Islet precursor cell (in vitro differentiated cells): ENCODE results near the gene HDHD5.

Experiments used
- DNase-seq: peaks from one replicate; pipeline ENCODE4 v3.0.0-alpha.2; 2018

Gene HDHD5

DNA sequence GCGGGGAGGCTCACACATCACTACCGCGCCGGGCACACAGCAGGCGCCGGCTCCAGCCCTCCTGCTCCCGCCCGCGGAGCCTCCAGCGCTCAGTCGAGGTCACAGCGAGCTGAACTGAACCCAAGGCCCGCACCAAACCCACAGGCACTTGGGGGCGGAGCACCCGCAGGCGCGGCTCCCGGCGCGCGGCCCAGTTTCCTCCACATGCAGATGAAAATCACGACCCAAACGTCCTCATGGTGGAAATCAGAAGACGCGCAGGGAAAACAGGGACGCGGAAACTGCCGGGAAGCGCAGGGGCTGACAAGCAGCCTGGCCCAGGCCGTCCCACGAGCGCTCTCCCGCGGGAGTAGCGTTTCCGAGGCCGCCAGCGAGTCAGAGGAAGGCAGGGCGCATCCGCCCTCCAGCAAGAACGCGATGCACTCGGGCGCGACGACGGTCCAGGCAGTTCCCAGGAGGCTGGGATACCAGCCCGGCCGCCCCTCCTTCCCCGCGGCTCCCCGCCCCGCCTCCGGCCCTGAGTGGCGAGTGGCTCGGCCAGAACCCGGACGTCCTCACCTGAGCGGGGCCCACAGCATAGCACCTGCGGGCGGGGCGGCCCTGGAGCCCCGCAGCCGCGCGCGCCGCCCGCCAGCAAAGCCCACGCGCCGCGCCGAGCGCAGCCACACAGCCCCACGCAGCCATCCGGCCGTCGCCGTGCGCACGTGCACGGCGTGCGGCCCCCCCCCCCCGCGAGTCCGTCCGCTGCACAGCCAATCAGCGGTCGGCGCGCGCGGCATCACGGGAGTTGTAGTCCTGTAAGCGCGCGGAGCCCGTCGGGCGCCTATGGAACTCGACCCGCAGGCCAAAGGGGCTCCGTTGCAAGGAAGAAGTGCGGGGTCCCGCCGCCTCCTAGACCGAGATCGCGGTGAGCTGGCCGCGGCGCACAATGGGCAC is at the start of gene HDHD5:
HDHD5 (minus strand) TSS at position 710 of the 936 bp plus-strand sequence; CDS start at position 684, 26 bp downstream.
- DNase-seq, result peak; percentile 96

DNA sequence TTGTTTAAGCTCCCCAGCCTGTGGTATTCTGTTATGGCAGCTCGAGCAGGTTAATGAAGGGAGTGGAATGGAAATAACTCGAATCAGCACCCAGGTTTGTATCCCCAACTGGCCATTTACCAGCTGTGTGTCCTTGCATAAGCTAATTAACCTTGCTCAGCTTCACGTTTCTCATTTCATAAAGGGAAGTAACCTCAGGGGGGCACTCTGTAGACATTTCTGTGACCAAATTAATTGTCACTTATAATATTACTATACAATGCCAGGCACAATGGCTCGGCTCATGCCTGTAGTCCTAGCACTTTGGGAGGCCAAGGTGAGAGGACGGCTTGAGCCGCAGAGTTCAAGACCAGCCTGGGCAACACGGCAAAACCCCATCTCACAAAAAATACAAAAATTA is 46.4 kb upstream of the HDHD5 start:
- DNase-seq, result no peak

GRCh38 chr22:17201285-17201945 is 42.3 kb upstream of the HDHD5 start:
- DNase-seq, result no peak

DNA sequence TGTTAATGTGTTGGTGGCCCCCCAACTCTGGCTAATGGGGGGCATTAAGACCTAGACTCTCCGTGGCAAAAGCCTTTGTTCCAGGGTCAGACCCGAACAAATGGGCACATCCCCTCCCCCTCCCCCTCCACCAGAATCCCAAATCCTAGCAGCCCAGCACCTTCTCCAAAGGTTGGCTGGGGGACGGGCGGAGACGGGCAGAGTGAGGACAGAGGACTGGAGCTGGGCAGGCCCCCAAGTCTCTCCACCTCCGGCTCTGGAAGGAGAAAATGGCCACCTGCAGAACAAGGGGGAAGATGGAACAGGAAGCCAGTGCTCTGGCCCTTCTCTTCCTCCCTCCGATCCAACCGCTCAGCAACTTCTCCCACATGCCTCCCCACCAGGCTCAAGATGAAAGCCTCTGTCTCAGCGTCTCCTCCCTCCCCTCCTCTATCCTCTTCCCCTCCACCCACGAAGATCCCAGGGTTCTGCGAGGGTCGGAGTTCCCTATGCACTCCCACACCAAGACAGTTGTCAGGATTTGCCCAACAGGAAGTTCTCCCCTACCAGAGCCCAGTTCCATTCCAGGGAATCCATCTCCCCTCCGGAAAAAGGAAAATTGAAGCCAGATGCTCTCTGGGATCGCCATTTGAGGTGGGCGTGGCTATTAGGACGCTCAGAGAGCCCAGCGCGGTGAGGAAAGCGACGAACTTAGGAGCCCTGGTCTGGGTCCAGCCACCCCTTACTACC is 40.1 kb upstream of the HDHD5 start:
- DNase-seq, result peak; percentile 89

DNA sequence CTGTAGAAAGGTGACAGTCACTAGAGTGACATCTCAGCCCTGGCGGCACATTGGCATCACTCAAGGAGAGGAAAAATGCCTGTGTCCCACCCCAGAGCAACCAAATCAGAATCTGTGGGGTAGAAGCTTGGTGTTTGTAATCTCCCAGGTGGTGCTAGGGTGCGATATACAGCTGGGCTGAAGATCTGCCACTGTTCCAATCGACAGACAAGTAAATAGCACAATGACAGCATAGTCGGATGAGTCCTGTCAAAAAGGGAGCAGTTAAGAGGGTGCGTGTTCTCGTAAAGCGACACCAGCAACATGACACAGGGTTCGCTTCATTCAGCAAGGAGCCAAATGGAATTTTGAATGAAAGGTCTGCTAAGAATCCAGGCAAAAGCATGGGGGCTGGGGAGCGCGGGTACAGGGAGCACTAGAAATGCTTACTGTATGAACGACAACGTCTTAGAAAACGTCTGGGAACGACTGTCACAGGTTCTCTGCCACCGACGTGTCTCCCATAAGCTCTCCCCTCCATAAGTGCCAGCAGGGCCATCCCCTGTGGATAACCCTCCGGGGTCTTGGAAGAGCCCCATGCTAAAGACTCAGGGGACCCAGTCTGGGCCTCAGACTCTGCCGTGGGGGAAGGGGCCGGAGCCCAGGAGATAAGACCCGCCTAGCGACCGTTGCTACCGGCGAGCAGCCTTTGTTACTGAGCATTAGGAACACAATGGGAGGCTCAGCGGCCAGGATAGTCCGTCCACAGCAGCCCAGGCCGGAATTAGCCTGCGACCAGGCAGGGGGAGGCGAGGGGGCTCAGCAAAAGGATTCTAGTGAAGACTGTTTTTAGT is 39.3 kb upstream of the HDHD5 start:
- DNase-seq, result peak; percentile 84

DNA sequence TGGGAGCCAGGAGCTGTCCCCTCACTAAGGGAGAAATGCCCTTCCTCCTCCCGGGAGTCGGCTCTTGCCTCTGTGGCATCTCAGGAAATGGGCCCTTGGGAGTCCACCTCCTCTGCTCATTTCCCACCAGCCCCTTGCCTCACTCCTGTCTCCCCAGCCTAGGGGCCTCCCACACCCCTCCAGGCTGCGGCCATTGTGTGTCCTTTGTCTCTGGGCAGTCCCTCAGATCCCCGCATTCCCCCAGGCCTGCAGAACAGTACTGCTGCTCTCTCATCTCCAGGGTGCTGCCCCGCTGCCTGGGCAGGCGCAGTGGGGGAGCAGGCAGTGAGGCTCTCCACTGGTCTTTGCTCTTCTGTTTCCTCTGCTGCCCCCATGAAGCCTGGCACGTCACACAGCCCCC is 35.1 kb upstream of the HDHD5 start:
- no peak for DNase-seq

DNA sequence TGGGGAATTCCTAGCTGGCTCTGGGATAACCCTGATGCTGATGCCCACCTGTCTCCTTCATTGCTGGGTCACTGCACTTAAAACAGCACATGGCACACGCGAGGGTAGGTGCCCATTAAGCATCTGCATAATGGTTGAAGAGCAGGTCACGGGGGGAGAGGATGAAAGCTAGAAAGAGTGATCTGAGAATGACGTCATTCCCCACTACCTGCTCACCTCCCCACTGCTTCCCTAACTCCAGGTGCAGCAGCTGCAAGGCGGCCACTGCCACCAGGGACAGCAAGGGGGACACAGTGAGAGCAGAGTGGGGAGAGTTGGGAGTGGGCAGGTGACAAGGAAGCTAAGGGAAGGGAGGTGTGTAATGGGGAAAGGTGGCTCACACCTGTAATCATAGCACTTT is 33.1 kb upstream of the HDHD5 start:
- no peak for DNase-seq

GRCh38 chr22:17191163-17191784 is 32.2 kb upstream of the HDHD5 start:
- no peak for DNase-seq

GRCh38 chr22:17190702-17191101 is 31.6 kb upstream of the HDHD5 start:
- no peak for DNase-seq

- DNase-seq, result no peak
Observed at GRCh38 chr22:17176715-17177114, 17.6 kb upstream of the HDHD5 start.

DNA sequence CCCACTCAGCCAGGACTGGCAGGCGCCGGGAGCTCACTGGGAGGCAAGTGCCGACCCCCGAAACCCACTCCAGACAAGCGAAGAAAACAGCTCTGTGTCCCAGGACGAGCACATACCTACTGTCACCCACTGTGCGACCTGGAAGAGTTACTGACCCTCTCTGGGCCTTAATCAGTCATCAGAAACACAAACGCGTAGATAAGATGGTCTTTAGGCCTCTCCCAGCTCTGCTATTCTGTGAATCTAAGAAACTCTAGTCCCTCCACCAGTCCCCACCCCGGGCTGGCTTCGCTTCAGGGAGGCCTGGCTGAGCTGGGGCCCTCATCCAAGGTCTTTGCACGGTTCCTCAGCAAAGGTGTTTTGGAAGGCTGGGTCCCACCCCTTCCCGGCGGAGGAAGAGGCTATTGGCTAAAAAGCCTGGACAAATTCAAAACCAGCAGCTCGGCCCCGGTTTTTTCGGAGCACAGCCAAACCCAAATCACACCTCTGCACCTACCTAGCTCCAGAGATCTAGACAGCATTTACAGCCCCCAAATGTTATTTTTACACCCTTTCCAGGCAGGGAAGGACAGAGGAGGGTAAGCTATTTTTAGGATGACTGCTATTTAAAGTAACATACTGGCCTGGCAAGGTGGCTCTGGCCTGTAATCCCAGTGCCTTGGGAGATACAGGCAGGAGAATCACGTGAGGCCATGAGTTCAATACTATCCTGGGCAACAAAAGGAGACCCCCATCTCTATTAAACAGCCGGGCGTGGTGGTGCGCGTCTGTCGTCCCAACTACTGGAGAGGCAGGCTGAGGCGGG is 13.2 kb upstream of the HDHD5 start:
- no peak for DNase-seq

- DNase-seq, result peak; percentile 96
Observed at GRCh38 chr22:17171153-17172028, 12.3 kb upstream of the HDHD5 start.

GRCh38 chr22:17167486-17167885 is 8.4 kb upstream of the HDHD5 start:
- no peak for DNase-seq

DNA sequence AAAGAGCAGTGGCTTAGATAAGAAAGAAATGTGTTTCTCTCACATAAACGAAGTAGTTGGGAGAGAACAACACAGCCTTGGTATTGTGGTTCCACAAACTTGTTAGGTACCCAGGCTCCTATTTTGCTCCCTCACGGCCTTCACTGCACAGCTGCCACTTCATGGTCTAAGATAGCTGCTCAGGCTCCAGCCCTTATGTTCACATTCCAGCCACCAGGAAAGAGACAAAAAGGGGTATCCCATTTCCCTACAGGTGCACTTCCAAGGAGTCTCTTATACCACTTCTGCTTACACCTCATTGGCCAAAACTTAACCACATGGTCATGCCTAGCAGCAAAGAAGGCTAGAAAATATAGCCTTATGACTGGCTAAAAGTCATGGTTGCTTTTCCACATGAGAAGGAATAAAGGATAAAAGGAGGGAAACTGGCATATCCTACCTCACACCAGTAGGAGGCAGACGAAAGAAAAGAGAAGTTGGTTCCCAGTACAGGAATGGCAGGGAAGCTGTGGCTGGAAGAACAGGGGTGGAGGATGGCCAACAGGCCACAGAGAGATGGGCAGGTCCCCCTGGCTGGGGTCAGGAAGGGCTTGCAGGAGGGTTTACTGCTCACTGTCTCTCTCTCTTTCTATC is 5.4 kb upstream of the HDHD5 start:
- no peak for DNase-seq

GRCh38 chr22:17162731-17163130 is 3.7 kb upstream of the HDHD5 start:
- DNase-seq, result no peak

- no peak for DNase-seq
Observed at GRCh38 chr22:17161991-17162390, 2.9 kb upstream of the HDHD5 start.

DNA sequence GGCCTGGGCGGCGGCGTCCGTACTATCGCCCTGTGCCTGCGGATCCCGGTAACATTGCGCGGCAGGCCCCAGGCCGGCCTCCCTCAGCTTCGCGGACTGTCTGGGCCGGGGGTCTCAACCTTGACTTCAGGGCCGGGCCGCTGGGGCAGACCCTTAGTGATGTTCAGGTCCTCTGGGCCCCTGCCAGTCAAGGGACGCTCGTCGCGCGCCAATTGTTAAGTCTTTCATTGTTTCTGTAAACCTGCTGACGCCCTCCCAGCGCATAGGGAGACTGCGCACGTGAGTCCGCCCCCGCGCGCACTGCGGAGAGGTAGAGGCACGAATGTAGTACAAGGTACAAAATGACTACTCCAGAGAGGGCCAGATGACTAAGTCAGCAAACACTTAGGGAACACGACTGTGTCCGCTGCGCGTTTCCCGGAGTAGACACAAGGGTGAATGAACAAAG is 451 bp upstream of the HDHD5 start:
- DNase-seq, result no peak

- DNase-seq, result no peak
Observed at GRCh38 chr22:17158176-17158567, 905 bp downstream of the HDHD5 start.

DNA sequence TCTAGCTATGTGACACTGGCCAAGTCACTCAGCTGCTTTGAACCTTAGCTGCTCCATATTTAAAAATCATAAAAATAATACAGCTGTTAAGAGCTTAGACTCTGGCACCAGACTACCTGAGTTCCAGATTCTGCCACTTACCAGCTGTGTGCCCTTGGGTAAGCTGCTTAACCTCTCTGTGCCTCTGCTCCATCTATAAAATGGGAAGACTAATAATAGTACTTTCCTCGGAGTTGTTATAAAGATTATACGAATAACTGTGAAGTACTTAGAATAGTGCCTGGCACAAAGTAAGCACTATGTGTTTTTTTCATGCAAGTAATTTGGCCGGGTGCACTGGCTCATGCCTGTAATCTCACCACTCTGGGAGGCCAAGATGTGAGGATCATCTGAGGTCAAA is 1.4 kb downstream of the HDHD5 start:
- no peak for DNase-seq

GRCh38 chr22:17155941-17156340 is 3.1 kb downstream of the HDHD5 start:
- DNase-seq, result no peak
